ENCODE data around the gene DNAJC3.
"Not testable (repeated sequence)": the region's sequence is repeated elsewhere in the genome, so short reads cannot be mapped to it uniquely, and the experiment has no call there.

DNAJC3 gene

GRCh38 chr13:95676105-95676761, 706 bp upstream of the DNAJC3 start:
- DNase-seq: no peak

- no peak for DNase-seq
Measured at GRCh38 chr13:95677564-95678266, 776 bp downstream of the DNAJC3 start.

GRCh38 chr13:95678967-95679366, 2.0 kb downstream of the DNAJC3 start:
- DNase-seq: no peak

- no peak for DNase-seq
Measured at GRCh38 chr13:95679722-95680121, 2.8 kb downstream of the DNAJC3 start.

GRCh38 chr13:95684418-95684817, 7.5 kb downstream of the DNAJC3 start:
- DNase-seq: no peak

- not testable (repeated sequence) for DNase-seq
Measured at GRCh38 chr13:95684960-95685359, 8.0 kb downstream of the DNAJC3 start.

DNA sequence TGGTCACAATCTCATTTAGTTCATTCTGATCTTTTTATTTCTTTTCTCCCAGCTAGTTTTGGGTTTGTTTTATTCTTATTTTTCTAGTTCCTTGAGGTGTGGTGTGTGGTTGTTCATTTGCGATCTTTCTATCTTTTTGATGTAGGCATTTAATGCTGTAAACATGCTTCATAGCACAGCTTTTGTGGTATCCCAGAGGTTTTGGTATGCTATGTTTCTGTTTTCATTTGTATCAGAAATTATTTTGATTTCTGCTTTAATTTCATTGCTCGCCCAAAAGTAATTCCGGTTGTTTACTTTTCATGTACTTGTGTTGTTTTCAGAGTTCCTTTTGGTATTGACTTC, 12.6 kb downstream of the DNAJC3 start:
- DNase-seq: no peak

DNA sequence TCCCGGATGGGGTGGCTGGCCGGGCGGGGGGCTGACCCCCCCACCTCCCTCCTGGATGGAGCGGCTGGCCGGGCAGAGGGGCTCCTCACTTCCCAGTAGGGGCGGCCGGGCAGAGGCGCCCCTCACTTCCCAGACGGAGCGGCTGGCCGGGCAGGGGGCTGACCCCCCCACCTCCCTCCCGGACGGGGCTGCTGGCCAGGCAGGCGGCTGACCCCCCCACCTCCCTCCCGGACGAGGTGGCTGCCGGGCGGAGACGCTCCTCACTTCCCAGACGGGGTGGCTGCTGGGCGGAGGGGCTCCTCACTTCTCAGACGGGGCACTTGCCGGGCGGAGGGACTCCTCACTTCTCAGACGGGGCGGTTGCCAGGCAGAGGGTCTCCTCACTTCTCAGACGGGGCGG, 14.0 kb downstream of the DNAJC3 start:
- not testable (repeated sequence) for DNase-seq

DNA sequence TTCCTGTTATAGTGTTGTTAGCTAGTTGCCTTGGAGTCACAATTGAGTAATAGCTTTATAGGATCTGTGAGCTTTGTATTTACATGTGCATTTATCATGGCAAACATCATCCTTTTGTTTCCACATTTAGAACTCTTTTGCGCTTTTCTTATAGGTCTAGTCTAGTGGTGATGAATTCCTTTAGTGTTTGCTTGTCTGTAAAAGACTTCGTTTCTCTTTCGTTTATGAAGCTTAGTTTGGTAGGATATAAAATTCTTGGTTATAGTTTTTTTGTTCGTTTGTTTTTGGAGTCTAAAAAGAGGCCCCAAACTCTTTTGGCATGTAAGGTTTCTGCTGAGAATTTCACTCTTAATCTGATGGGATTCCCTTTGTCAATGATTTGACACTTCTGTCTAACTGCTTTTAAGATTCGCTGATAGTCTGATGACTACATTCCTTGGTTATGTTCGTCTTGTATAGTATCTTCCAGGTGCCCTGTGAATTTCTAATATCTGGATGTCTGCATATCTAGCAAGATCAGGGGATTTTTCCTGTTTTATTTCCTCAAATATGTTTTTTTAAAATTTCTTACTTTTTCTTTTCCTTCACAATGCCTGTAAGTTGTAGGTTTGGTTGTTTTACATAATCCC, 20.2 kb downstream of the DNAJC3 start:
- DNase-seq: no peak

DNA sequence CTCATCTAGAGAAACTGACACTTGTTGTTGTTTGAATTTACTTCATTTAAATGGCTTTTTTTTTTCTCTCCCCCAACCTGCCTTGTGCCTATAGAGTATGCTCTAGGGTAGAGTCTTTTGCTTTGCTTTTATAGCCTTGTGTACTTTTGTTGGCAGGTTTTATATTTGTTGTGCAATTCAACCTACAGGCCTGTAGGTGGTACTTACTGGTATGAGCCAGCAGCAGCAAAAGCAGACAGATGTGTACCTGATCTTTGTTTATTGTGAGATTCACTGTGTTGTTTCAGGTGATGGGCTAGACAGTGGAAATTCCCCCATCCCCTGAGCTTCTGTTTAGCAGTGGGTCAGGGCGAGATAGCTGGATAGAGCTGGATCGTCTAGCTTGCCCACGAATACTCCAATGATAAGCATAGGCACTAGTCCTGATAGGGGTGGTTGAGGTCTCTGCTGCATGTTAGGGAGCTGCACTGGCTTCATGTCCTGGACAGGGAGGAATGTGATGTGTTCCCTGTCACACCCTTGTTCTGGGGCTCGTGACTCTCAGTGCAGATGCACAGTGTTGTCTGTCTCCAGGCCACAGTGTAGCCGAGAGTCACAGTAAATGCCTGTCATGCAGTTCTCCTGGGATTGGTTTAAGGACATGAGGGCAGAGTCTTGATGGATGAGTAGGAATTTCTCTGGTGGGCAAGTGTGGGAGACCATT, 21.3 kb downstream of the DNAJC3 start:
- no peak for DNase-seq

GRCh38 chr13:95703576-95703975, 26.6 kb downstream of the DNAJC3 start:
- DNase-seq: no peak

DNA sequence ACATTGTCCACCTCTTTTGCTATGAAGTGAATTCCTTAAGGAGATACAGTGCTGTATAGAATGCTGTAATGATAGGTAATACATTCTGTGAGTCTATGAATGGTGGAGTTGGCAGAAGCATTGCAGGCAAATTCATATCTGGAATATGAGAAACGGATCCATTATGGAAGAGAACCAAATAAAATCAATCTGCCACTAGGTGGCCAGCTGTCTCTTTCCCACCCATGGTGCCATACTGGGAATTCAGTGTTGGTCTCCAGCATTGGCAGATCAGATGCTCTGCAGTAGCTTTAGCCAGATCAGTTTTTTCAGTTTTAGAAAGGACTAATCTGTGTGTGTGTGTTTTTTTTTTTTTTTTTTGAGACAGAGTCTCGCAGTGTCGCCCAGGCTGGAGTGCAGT, 27.6 kb downstream of the DNAJC3 start:
- no peak for DNase-seq

- DNase-seq: no peak
Measured at GRCh38 chr13:95706356-95706755, 29.4 kb downstream of the DNAJC3 start.

- DNase-seq: no peak
Measured at GRCh38 chr13:95707035-95707434, 30.1 kb downstream of the DNAJC3 start.

DNA sequence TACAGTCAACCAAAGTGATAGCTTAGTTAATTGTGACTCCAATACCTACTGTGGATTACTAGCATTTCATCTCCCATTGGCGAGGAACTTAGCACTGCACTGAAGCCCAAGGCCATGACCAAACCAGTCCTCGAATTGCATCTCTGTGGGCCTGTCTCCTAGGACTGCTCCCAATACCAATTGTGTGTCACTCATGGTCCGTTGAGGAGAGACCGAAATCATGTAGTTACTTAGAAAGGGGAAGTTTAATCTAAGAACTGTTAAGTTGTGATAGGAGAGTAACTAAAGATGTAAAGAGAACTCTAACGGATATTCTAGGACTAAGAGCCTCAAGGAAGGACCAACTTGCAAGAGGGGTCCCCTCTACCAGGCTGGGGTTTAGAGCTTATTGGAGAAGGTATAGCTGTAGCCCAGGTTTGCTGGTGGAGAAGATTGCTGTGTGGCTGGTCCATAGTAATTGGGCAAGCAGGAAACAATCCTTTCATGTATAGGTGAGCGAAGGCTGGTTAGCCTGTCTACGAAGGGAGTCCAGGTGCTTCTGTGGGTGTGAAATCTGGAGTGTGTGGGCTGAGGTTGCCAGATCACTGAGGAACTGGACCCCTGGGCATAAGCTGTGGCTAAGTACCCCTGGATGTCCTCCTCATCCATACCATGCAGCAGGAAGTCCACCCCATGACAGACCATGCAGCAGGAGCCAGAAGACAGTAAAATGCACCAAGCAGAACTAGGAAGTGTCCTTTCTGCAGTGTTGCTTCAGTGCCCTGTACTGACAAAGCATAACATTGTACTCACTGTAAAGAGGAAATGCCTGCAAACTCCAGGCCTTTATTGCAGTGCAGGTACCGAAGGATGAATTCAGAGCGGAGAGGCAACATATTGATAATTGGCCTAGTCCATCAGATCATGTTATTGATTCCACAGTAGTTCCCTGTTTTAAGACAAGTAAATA, 30.8 kb downstream of the DNAJC3 start:
- no peak for DNase-seq

DNA sequence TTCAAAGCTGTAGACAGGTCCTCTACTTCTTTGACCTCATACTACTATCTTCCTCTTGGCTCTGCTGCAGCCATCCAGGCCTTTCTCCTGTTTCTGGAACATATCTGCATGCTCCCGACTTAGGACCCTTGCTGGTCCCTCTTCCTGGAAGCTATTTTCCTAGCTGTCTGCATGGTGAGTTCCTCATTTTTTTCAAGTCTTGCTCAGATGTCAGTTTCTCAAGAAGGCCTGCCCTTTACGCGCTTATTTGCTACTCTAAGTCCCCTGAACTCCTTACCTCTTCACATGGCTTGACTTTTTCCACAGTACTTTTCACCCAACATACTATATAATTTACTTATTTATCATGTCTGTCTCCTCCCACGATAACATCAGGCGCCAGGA, 31.4 kb downstream of the DNAJC3 start:
- no peak for DNase-seq

- no peak for DNase-seq
Measured at GRCh38 chr13:95708811-95709500, 32.0 kb downstream of the DNAJC3 start.

DNA sequence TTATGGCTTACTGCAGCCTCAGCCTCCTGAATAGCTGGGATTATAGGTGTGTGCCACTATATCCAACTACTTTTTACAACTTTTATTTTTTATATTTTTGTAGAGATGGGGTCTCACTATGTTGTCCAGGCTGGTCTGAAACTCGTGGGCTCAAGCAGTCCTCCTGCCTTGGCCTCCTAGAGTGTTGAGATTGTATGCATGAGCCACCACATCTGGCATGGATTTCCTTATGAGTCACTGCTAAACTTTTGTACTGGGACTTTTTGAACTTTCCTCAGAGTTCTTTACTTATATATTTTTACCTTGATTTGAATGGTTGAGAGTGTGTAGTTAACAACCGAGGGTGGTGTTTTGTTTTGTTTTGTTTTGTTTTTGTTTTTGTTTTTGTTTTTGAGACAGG, 33.4 kb downstream of the DNAJC3 start:
- no peak for DNase-seq

- DNase-seq: not testable (repeated sequence)
Measured at GRCh38 chr13:95712846-95713245, 35.9 kb downstream of the DNAJC3 start.

GRCh38 chr13:95713651-95714050, 36.7 kb downstream of the DNAJC3 start:
- no peak for DNase-seq

- DNase-seq: no peak
Measured at GRCh38 chr13:95714142-95714832, 37.3 kb downstream of the DNAJC3 start.

Data from activated CD8-positive, alpha-beta memory T cell treated with anti-CD3 and anti-CD28 coated beads, Interleukin-2, amount 50 U/mL, for 48 hours (primary cell).